AG09309 (cell line): ENCODE measurements around the gene NFKBIE.
A peak's percentile ranks its signal among the peaks of the same experiment; 100 is the strongest.

Source experiments
- DNase-seq: peaks from one replicate; pipeline ENCODE4 v3.0.0-alpha.2; 2010; ENCODE audit warnings: low read depth
- H3K4me3 ChIP-seq: 2 replicates; pipeline ENCODE4 v1.5.1; 2011; ENCODE audit warnings: mild to moderate bottlenecking, low read depth, low read length, moderate library complexity; ENCODE audit not compliant: control insufficient read depth
- CTCF ChIP-seq: IDR thresholded peaks from 2 replicates; pipeline ENCODE4 v1.5.1; 2011; ENCODE audit warnings: mild to moderate bottlenecking, low read depth, low read length, inconsistent platforms; ENCODE audit not compliant: insufficient read depth, control insufficient read depth; ENCODE audit errors: missing control alignments

The NFKBIE gene

GRCh38 chr6:44269921-44270525, 4.7 kb upstream of the NFKBIE start, which contains the start of gene TMEM151B:
TMEM151B (plus strand) TSS chr6:44270450; CDS start chr6:44270743, 293 bp downstream.
- no peak for DNase-seq
- H3K4me3 ChIP-seq, result no peak within 1 kb of the TSS
- TF ChIP-seq CTCF, result no peak

GRCh38 chr6:44269178-44269920, 4.0 kb upstream of the NFKBIE start:
- DNase-seq, result no peak
- TF ChIP-seq CTCF, result no peak
- H3K4me3 ChIP-seq, result no peak overlapping the region

GRCh38 chr6:44268095-44268628, 2.8 kb upstream of the NFKBIE start:
- H3K4me3 ChIP-seq, result no peak overlapping the region
- DNase-seq, result no peak
- peak; percentile 94 for TF ChIP-seq CTCF

- no peak for TF ChIP-seq CTCF
- H3K4me3 ChIP-seq, result no peak overlapping the region
- DNase-seq, result no peak
These were observed 1.9 kb upstream of the NFKBIE start for GRCh38 chr6:44267252-44267651.

- H3K4me3 ChIP-seq, result no peak overlapping the region
- DNase-seq, result no peak
- TF ChIP-seq CTCF, result no peak
These were observed 996 bp upstream of the NFKBIE start for GRCh38 chr6:44266347-44266746.

- no peak for TF ChIP-seq CTCF
- no peak for DNase-seq
- H3K4me3 ChIP-seq, result no peak overlapping the region; the same call in 1 of the 2 replicates
These were observed 427 bp upstream of the NFKBIE start for GRCh38 chr6:44265722-44266233.
